GM12892 (cell line): ENCODE results near the gene CDKN2C.

ENCODE experiments used
- DNase-seq: peaks from one replicate; pipeline ENCODE4 v3.0.0; 2011; ENCODE audit not compliant: insufficient read length
- FAIRE-seq: peaks from 2 replicates; lab custom pipeline; 2011; peaks lifted over from hg19 to GRCh38; lab: Jason Lieb, UNC
- POLR2A ChIP-seq: IDR thresholded peaks from 2 replicates; pipeline ENCODE4 v1.6.1; 2011; ENCODE audit warnings: low read depth, low read length, control low read depth
- POLR2AphosphoS5 ChIP-seq: IDR thresholded peaks from 2 replicates; pipeline ENCODE4 v1.6.1; 2011; ENCODE audit warnings: low read depth, low read length, control low read depth
- TAF1 ChIP-seq: IDR thresholded peaks from 2 replicates; pipeline ENCODE4 v1.6.1; 2011; ENCODE audit warnings: low read depth, mild to moderate bottlenecking, control low read depth, low read length, borderline replicate concordance

CDKN2C gene

DNA sequence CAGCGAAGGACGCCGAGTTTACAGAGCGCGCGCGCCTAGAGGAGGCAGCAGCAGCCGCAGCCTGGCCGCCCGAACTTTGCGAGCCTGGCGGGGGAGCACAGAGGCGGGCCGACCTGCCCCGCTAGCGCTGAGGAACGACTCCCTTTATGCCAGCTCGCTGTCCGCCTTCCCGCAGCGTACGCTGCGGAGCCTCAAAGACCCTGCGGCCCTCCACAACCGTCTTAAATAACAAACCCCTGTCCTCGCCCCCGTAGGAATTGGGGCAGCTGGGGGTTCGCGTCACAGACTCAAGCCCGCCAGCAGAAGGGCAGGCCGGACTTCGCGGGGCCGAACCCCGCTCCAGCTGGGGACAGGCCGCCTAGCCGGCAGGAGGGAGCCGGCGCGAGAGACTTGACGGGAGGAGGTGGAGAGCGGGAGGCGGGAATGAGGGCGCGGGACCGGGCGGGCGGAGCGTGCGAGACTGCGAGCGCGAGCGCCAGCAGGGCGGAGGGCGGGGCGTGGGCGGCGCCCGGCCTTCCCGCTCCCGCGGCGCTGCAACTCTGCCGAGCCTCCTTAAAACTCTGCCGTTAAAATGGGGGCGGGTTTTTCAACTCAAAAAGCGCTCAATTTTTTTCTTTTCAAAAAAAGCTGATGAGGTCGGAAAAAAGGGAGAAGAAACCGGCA, 1.8 kb upstream of the CDKN2C start:
- FAIRE-seq (peak; percentile 92), DNase-seq (peak; percentile 76)
- 0 out of 2 replicates have a peak, but pooled peaks have one; percentile 21 for TF ChIP-seq POLR2AphosphoS5
- no peak; the same call in 1 of the 2 replicates for TF ChIP-seq TAF1
- TF ChIP-seq POLR2A, result peak; percentile 58; the same call in 1 of the 2 replicates

DNA sequence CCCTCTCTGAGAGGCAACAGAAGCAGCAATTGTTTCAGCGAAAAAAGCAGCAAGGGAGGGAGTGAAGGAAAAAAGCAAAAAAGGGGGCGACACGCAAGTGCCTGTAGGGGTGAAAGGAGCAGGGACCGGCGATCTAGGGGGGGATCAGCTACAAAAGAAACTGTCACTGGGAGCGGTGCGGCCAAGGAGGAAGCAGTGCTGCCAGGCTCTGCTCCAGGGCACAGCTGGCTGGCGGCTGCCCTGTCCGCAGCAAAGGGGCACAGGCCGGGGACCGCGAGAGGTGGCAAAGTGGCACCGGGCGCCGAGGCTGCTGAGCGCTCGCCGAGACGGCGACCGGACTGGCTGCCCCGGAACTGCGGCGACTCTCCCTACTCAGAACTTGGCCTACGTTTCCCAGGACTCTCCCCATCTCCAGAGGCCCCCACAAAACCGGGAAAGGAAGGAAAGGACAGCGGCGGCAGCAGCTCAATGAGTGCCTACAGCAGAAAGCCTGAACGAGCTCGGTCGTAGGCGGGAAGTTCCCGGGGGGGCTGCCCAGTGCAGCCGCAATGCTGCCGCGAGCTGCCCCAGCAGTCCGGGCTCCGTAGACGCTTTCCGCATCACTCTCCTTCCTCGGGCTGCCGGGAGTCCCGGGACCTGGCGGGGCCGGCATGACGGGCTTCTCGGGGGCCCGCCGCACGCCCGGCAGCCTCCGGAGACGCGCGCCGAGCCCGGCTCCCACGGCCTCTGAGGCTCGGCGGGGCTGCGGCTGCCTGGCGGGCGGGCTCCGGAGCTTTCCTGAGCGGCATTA, 1.0 kb upstream of the CDKN2C start:
- DNase-seq (peak; percentile 41), FAIRE-seq (peak; percentile 40)
- TF ChIP-seq POLR2AphosphoS5 (peak; percentile 47; the same call in 1 of the 2 replicates), POLR2A (peak; percentile 51; the same call in 1 of the 2 replicates), TAF1 (no peak)

DNA sequence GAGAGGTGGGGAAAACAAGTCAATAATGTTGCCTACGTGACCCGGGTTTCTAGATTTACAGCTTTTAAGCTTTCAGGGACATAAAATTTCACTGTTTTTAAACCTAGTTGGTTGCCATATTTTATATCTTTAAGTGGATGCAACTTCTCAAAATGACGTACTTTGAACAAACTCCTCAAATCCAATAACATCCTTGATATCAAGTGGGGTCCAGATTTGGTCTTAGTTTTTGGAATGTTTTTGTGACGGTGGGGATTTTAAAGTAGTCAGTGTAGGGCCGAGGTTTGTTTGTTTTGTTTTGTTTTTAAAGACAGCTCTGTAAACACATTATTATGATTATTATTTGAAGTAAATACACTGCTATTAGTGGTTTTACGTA, 453 bp downstream of the CDKN2C start:
- no peak for DNase-seq
- no peak for FAIRE-seq
- TF ChIP-seq POLR2A (no peak), TAF1 (no peak), POLR2AphosphoS5 (no peak)

DNA sequence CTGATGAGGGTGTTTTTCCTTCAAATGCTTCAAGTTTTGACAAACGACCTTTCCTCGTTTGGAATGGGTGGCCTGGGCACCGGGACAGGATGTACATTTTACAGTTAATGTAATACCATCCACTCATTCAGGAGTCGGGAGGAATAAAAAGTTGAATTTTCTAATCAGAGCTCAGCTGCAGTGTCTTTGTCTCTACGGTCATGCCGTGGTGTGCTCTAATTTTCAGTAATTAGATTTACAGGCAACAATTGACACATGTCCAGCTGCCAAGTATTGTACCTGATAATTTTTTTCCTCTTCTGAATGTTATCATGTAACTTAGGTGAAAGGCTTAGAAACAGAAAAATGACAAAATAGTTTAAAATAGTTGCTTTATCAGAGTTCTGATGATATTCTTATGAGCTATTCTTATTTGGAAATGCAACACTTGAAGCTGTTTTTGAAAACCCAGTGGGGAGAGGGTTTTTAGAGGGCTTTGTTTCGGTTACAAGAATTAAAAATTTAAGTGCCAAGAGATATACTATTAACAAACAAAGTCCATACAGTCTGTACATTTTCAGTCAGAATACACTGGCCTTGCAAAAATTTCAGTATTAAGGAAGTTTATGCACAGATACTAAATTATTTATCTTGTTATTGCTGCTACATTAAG, 1.0 kb downstream of the CDKN2C start:
- FAIRE-seq (no peak), DNase-seq (no peak)
- TF ChIP-seq POLR2A, result no peak

DNA sequence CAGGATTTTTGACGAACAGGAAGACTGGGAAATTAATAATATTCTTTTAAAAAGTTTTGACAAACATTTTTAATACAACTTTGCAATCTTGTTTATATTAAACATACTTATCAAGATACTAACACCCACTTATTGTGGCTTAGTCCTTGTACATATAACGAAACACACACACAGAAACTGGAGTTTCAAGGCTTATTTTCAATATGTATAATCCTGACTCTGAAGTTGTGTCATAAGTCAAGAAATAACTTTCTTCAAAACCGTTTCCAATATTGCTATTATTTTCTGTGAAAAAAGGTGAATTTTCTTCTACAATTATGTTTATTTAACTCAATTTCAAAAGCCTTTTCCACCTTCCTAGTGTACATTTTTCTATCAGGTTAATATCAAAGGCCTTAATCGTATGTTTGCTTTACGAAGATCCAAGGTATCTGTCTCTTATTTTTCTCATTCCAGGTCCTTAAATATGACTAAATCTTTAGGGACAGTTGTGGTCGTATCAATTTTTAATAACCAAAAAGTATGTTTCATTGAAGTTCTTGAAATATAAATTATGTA, 1.8 kb downstream of the CDKN2C start:
- no peak for TF ChIP-seq POLR2A
- TF ChIP-seq POLR2AphosphoS5, result no peak
- no peak for TF ChIP-seq TAF1
- DNase-seq (no peak), FAIRE-seq (no peak)

DNA sequence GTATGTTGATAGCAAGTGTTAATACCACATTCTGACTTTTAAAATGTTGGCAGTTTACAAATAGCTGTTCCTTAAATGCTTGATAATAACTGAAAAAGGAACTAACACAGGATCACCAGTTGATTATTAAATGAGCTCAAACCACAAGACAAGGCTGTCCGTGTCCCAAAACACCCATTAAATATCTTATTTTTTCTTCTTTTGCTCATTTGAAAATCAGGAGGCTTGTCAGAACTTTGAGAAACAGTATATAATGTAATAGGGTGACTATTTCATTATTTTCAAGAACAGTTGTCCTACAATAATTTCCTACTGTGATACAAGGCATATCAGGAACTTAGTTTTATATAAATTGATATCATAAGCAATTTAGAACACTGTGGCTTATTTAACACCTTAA, 2.7 kb downstream of the CDKN2C start:
- DNase-seq, result no peak
- FAIRE-seq, result no peak

DNA sequence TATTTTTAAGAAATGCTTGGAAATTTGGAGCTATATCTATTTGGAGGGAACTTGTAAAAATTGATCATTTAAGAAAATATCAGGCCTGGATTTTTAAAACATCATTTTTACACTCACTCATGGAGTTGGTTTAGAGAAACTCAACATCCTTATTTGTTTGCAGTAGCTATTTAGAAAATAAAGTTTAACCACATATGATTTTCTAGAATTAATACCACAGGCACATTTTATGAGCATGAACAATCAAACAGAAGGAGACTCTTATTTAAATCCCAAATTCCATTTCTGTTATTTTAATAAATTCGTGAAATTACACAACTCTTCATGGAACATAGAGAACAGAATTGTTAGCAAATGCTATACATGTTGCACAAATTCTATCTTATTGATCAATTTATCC, 3.2 kb downstream of the CDKN2C start:
- DNase-seq, result no peak
- TF ChIP-seq POLR2A (no peak), TAF1 (no peak), POLR2AphosphoS5 (no peak)
- FAIRE-seq, result no peak

More for the DNA sequence above, 2.7 kb downstream of the CDKN2C start:
- no peak for TF ChIP-seq POLR2AphosphoS5
- no peak for TF ChIP-seq TAF1
- no peak for TF ChIP-seq POLR2A

DNA sequence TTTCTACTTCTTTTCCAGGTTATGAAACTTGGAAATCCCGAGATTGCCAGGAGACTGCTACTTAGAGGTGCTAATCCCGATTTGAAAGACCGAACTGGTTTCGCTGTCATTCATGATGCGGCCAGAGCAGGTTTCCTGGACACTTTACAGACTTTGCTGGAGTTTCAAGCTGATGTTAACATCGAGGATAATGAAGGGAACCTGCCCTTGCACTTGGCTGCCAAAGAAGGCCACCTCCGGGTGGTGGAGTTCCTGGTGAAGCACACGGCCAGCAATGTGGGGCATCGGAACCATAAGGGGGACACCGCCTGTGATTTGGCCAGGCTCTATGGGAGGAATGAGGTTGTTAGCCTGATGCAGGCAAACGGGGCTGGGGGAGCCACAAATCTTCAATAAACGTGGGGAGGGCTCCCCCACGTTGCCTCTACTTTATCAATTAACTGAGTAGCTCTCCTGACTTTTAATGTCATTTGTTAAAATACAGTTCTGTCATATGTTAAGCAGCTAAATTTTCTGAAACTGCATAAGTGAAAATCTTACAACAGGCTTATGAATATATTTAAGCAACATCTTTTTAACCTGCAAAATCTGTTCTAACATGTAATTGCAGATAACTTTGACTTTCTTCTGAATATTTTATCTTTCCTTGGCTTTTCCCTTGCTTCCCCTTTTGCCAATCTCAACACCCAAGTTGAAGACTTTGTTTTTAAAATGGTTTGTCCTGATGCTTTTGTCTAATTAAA, 4.0 kb downstream of the CDKN2C start:
- FAIRE-seq (no peak), DNase-seq (no peak)
- TF ChIP-seq TAF1 (no peak), POLR2AphosphoS5 (no peak), POLR2A (no peak)

DNA sequence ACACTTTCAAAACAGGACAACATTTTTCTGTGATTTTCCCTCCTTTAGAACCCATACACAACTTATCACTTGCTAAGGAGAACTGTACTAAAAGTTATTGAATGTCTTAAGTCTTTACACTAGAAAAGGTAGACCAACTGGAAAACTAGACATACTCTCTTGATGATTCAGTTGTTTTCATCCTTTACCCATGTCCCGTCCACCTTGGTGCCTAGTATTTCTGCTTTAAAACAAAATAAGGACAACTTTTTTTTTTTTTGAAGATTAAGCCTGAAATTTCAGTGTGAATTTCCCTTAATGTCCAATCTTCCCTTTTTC, 4.5 kb downstream of the CDKN2C start:
- FAIRE-seq (peak; percentile 33), DNase-seq (no peak)
- TF ChIP-seq POLR2AphosphoS5, result no peak
- no peak for TF ChIP-seq POLR2A
- no peak for TF ChIP-seq TAF1

DNA sequence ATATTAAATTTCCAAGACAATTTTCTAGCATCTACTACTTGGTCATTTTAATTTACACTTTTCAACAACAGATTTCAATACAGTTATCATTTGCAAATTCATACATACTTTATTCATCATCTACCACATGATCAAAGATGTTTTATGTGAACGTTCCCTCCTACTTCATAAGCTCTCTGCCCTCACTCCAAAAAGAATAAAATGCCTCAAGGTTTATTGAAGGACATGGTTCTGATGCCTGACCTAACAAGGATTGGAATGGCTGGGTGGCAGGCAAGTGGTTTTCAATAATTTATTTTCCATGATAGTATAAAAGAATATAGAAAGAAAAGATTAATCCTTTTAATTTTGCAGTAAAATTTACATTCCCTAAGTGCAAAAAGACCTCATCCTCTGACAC, 5.4 kb downstream of the CDKN2C start:
- DNase-seq (no peak), FAIRE-seq (peak; percentile 51)
- TF ChIP-seq POLR2A (no peak), TAF1 (no peak), POLR2AphosphoS5 (no peak)

DNA sequence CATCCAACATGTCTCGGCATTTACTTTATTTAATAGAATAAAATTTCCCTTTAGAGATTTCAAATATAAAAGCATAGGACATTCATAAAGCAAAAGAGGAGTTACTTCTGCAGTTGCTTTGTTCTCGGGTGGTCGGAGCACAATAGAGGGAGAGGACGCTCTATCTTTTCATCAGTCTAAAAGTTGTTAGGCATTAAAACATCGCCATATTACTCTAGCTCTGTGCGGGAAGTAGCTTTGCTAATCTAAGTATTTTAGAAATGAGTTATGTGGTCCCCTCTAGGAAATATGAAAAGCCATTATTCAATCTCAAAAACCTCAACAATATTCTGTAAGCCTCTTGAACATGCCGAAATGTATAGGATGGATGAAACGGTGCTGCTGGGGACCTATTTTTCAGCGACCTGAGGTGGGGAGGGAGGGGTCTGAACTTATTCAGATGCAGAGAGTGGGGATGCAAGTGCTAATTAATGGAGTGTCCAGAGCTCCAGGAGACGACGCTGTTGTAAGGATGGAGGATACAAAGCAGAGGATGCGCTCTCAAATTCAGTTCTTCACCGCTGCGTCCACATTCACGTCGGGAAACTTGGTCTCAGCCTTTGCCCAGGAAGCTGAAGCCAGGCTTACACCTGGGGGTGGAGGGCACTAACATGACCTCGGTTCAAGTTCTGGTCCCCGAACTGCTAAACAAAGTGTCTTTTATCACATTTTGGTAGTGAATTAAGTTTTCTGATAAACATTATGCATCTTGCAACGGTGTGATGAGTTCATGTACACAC, 6.3 kb downstream of the CDKN2C start:
- DNase-seq (no peak), FAIRE-seq (peak; percentile 17)
- TF ChIP-seq TAF1 (no peak), POLR2AphosphoS5 (no peak), POLR2A (no peak)
